ENCODE data around the gene VPS50.

Gene VPS50, protein sequence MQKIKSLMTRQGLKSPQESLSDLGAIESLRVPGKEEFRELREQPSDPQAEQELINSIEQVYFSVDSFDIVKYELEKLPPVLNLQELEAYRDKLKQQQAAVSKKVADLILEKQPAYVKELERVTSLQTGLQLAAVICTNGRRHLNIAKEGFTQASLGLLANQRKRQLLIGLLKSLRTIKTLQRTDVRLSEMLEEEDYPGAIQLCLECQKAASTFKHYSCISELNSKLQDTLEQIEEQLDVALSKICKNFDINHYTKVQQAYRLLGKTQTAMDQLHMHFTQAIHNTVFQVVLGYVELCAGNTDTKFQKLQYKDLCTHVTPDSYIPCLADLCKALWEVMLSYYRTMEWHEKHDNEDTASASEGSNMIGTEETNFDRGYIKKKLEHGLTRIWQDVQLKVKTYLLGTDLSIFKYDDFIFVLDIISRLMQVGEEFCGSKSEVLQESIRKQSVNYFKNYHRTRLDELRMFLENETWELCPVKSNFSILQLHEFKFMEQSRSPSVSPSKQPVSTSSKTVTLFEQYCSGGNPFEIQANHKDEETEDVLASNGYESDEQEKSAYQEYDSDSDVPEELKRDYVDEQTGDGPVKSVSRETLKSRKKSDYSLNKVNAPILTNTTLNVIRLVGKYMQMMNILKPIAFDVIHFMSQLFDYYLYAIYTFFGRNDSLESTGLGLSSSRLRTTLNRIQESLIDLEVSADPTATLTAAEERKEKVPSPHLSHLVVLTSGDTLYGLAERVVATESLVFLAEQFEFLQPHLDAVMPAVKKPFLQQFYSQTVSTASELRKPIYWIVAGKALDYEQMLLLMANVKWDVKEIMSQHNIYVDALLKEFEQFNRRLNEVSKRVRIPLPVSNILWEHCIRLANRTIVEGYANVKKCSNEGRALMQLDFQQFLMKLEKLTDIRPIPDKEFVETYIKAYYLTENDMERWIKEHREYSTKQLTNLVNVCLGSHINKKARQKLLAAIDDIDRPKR

GRCh38 chr7:93231799-93232672, at the start of gene VPS50:
VPS50 (plus strand) TSS chr7:93232366; CDS start chr7:93232468, 102 bp downstream.
- Histone ChIP-seq H3K4me3 (replicated peaks; ENCODE audit: low read depth, low read length) (peak within 1 kb of the TSS; percentile 70), H3K36me3 (ENCODE audit: control insufficient read depth, insufficient read depth, low read length) (no peaks in the 10 kb centered on the region), H3K27me3 (replicated peaks; ENCODE audit: control insufficient read depth, insufficient read depth, low read length) (no peaks in the 10 kb centered on the region)
- DNase-seq (ENCODE audit: extremely low read depth, insufficient read length) = peak; percentile 90
- no peak for TF ChIP-seq CTCF (IDR thresholded peaks at IDR 0.05; ENCODE audit: insufficient read depth, low read length, poor library complexity, severe bottlenecking)

DNA sequence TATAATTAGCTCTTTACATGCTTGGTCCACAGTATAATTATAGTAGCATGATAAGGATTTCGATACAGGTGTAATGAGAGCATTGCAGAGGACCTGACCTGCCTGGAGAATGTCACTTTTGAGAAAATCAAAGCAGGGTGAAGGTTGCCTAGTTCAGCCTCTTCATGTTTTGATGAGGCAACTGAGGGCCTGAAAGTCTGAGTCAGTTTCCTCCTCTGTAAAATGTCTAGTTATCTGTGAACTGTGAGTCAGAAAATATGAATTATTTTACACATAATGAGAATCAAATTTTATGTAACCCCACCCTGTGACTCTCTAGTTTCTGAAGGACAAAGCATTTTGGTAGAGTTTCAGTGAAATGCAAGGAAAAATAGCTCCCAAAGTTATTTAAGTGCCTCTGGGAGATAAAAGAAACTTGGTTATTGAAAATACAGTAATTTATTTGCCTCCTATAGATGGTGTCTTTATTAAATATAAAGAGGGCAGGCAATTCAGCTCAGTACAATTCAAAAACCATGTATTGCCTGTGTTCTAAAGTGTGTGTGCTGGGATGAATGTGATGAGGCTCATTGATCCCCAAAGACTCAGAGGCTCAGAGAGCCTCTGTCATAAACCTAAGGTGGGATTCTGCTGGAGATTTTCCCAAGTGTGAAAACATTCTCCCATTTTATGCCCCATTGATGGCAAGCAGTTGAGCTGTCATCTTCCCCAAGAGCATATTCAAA, 46.7 kb upstream of the VPS50 start:
- Histone ChIP-seq H3K4me3 (replicated peaks; ENCODE audit: low read depth, low read length) (no peak overlapping the region), H3K36me3 (ENCODE audit: control insufficient read depth, insufficient read depth, low read length) (no peaks in the 10 kb centered on the region), H3K27me3 (replicated peaks; ENCODE audit: control insufficient read depth, insufficient read depth, low read length) (no peaks in the 10 kb centered on the region; the same call in 1 of the 2 replicates)
- no peak for TF ChIP-seq CTCF (IDR thresholded peaks at IDR 0.05; ENCODE audit: insufficient read depth, low read length, poor library complexity, severe bottlenecking)
- DNase-seq (ENCODE audit: extremely low read depth, insufficient read length) = no peak

DNA sequence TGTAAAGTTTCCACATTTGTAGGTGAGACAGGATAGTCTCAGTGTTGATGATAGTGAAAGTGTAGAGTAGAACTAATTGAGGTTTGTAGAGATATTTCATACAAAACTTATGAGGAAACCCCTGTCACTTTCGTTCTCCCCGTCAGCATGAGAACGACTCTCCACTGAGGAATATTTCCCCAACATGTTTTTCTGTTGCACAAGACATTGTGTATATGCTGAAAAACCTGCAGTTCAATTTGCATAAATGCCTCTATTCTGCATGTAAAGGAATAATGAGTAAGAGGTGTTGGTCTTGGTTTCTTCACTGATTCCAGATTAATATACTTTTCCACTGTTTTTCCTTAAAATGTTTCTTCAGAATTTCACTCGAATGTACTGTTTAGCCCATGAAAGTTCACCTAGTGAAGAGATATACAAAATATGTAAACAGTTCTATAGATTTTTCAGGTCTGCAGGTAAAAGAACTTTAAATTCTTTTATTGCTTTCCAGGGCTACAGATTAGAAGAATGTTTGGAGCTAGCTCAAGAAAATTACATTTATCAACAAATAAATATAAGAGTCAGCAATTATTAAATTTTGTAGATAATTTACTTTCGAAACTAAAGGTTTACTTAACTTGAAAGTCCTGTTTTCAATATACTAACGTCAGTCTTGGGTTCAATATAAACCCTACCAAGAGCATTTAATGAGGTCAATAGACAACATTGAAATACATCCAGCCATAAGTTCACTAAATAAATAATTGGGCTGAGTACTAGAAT, 43.1 kb upstream of the VPS50 start:
- DNase-seq (ENCODE audit: extremely low read depth, insufficient read length) = no peak
- no peak for TF ChIP-seq CTCF (IDR thresholded peaks at IDR 0.05; ENCODE audit: insufficient read depth, low read length, poor library complexity, severe bottlenecking)
- Histone ChIP-seq H3K36me3 (ENCODE audit: control insufficient read depth, insufficient read depth, low read length) (no peaks in the 10 kb centered on the region), H3K4me3 (replicated peaks; ENCODE audit: low read depth, low read length) (no peak overlapping the region), H3K27me3 (replicated peaks; ENCODE audit: control insufficient read depth, insufficient read depth, low read length) (no peaks in the 10 kb centered on the region; the same call in 1 of the 2 replicates)

DNA sequence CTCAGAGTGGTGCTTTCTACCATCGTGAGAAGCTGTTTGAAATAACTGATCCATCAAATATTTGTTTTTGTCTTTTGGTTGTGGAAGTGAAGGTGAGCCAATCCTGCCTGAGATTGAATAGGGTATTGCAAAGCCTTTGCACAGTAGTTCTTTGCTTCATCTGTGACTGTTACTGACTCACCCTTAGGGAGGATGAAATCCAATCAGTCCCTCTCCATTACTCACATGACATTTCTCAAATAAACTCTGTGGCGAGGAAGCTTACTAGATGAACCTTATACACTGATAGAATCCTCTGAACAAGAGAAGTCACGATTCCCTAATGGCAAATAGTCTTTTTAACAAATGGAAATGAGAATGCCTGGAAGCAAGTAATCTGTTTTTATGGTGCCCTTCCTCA, 37.8 kb upstream of the VPS50 start:
- no peaks in the 10 kb centered on the region for H3K36me3 ChIP-seq (ENCODE audit: control insufficient read depth, insufficient read depth, low read length)
- H3K4me3 ChIP-seq (replicated peaks; ENCODE audit: low read depth, low read length) = no peak overlapping the region
- DNase-seq (ENCODE audit: extremely low read depth, insufficient read length) = no peak
- H3K27me3 ChIP-seq (replicated peaks; ENCODE audit: control insufficient read depth, insufficient read depth, low read length) = no peaks in the 10 kb centered on the region
- no peak for TF ChIP-seq CTCF (IDR thresholded peaks at IDR 0.05; ENCODE audit: insufficient read depth, low read length, poor library complexity, severe bottlenecking)
